HEK293T (cell line): ENCODE data around the gene HOXD4.

Experiments
- CTCF ChIA-PET: fragments of 350-600 bp; formaldehyde crosslinking; extraction: SDS; loops from one replicate; lab custom pipeline; 2021; ENCODE audit warnings: antibody characterized with exemption, inconsistent platforms; lab: Yijun Ruan, JAX
- POLR2A ChIA-PET: fragments of 350-600 bp; formaldehyde crosslinking; extraction: SDS; loops from one replicate; lab custom pipeline; 2020; ENCODE audit warnings: antibody characterized with exemption, inconsistent platforms; lab: Yijun Ruan, JAX
- DNase-seq: peaks from one replicate; pipeline ENCODE4 v3.0.0; 2012; ENCODE audit warnings: mixed read lengths; ENCODE audit errors: extremely low spot score
- ARNT ChIP-seq: fragments of 450-650 bp; IDR thresholded peaks from 2 replicates; pipeline ENCODE4 v1.6.1; 2017; ENCODE audit warnings: mild to moderate bottlenecking
- BHLHE40 ChIP-seq: fragments of 450-650 bp; IDR thresholded peaks from 2 replicates; pipeline ENCODE4 v1.6.1; 2016; ENCODE audit warnings: mild to moderate bottlenecking, moderate library complexity, borderline replicate concordance
- CTBP1 ChIP-seq: fragments of 450-650 bp; IDR thresholded peaks from 2 replicates; pipeline ENCODE4 v1.6.1; 2016; ENCODE audit warnings: borderline replicate concordance
- ELF4 ChIP-seq: fragments of 450-650 bp; IDR thresholded peaks from 2 replicates; pipeline ENCODE4 v1.6.1; 2017; ENCODE audit warnings: antibody characterized with exemption
- FOXA1 ChIP-seq: fragments of 450-650 bp; IDR thresholded peaks from 2 replicates; pipeline ENCODE4 v1.6.1; 2016; ENCODE audit warnings: mild to moderate bottlenecking
- FOXK2 ChIP-seq: fragments of 450-650 bp; IDR thresholded peaks from 2 replicates; pipeline ENCODE4 v1.6.1; 2016; ENCODE audit warnings: mild to moderate bottlenecking
- FOXM1 ChIP-seq: fragments of 450-650 bp; IDR thresholded peaks from 2 replicates; pipeline ENCODE4 v1.6.1; 2017; ENCODE audit warnings: mild to moderate bottlenecking, borderline replicate concordance
- HDGF ChIP-seq: fragments of 450-650 bp; IDR thresholded peaks from 2 replicates; pipeline ENCODE4 v1.6.1; 2017; ENCODE audit warnings: antibody characterized with exemption, borderline replicate concordance
- L3MBTL2 ChIP-seq: fragments of 450-650 bp; conservative IDR thresholded peaks from 2 replicates; pipeline ENCODE4 v1.6.1; 2016; ENCODE audit warnings: mild to moderate bottlenecking
- LEF1 ChIP-seq: fragments of 450-650 bp; IDR thresholded peaks from 2 replicates; pipeline ENCODE4 v1.6.1; 2017; ENCODE audit warnings: mild to moderate bottlenecking, borderline replicate concordance
- NFRKB ChIP-seq: fragments of 450-650 bp; IDR thresholded peaks from 2 replicates; pipeline ENCODE4 v1.6.1; 2016; ENCODE audit warnings: mild to moderate bottlenecking, moderate library complexity
- SP1 ChIP-seq: fragments of 450-650 bp; IDR thresholded peaks from 2 replicates; pipeline ENCODE4 v1.6.1; 2017
- SUZ12 ChIP-seq: fragments of 450-650 bp; IDR thresholded peaks from 2 replicates; pipeline ENCODE4 v1.6.1; 2016; ENCODE audit warnings: mild to moderate bottlenecking
- TARDBP ChIP-seq: fragments of 450-650 bp; IDR thresholded peaks from 2 replicates; pipeline ENCODE4 v1.6.1; 2016
- ZNF384 ChIP-seq: fragments of 450-650 bp; IDR thresholded peaks from 2 replicates; pipeline ENCODE4 v1.6.1; 2016
- TF ChIP-seq, protein P1 (sequence below): fragments of 450-650 bp; IDR thresholded peaks from 2 replicates; pipeline ENCODE4 v1.6.1; 2016

Gene HOXD4

DNA sequence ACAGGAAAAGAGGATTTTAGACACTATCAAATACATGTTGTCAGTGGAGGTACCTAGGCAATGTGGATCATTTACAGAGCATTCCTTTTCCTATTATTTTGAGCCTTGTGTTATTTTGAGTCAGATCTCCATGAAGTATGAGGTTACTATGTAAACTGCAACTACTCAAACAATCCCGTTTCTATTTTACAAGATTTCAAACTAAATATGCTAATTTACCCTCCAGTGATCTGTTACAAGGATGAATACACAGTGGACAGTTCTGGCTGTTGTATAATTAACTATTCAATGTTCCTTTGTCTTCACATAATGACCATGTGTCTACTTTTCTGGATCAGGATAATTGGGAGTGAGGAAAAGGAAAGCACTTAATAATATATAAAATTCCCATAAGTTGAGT lies 41.7 kb downstream of the HOXD4 start:
- POLR2A ChIA-PET = no interaction called here
- TF ChIP-seq BHLHE40 = no peak
- no peak for TF ChIP-seq NFRKB
- no peak for TF ChIP-seq CTBP1
- no peak for TF ChIP-seq FOXA1
- TF ChIP-seq L3MBTL2 = no peak
- no peak for TF ChIP-seq TARDBP
- TF ChIP-seq ELF4 = no peak
- no peak for TF ChIP-seq SP1
- TF ChIP-seq FOXK2 = no peak
- TF ChIP-seq HDGF = no peak
- TF ChIP-seq, protein P1, sequence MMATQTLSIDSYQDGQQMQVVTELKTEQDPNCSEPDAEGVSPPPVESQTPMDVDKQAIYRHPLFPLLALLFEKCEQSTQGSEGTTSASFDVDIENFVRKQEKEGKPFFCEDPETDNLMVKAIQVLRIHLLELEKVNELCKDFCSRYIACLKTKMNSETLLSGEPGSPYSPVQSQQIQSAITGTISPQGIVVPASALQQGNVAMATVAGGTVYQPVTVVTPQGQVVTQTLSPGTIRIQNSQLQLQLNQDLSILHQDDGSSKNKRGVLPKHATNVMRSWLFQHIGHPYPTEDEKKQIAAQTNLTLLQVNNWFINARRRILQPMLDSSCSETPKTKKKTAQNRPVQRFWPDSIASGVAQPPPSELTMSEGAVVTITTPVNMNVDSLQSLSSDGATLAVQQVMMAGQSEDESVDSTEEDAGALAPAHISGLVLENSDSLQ = no peak
- no peak for TF ChIP-seq ZNF384
- no peak for TF ChIP-seq LEF1
- no peak for TF ChIP-seq SUZ12
- no peak for TF ChIP-seq ARNT
- TF ChIP-seq FOXM1 = no peak
- CTCF ChIA-PET = no interaction called here
- no peak for DNase-seq

DNA sequence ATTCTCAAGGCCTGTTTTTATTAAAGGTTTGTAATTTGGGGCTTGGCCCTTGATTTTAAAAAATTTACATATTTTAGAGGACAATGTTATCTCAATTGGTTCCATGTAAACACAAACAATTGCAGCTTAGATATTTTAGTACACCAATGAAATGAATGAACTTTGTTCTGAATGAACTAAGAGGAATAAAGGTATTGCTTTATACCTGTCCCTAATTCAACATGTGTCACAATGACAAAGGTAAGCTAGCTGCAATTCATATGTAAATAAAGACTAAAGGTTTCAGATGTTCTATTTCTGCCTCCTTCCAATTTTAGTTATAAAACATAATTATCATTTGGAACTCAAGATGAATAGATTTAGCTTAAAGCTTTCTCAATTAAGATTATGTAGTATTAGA lies 48.6 kb downstream of the HOXD4 start:
- TF ChIP-seq LEF1 (no peak), TARDBP (no peak), ZNF384 (no peak), FOXM1 (no peak), NFRKB (no peak), BHLHE40 (no peak)
- TF ChIP-seq, protein P1 = no peak
- no peak for DNase-seq
- ChIA-PET POLR2A (interaction anchor here (1.1 kb wide), 1 partner anchor 12 kb away, joined by 3 read pairs; the partner anchor contains the start of gene HOXD1), CTCF (no interaction called here)

DNA sequence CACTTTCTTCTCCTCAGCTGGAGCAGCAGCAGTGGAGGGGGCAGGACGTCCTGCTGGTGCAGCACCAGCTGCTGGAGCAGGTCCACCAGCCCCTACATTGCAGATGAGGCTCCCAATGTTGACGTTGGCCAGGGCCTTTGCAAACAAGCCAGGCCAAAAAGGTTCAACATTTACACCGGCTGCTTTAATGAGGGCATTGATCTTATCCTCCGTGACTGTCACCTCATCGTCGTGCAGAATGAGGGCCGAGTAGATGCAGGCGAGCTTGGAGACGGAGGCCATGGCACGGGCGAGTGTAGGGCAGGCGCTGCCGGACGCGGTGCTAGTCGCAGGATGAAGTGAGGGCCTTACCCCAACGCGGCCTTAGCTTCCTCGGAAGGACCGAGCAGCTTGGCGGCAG lies 49.6 kb downstream of the HOXD4 start:
- no peak for TF ChIP-seq SUZ12
- TF ChIP-seq FOXM1 = no peak
- no peak for TF ChIP-seq BHLHE40
- TF ChIP-seq NFRKB = no peak
- no peak for TF ChIP-seq FOXA1
- no peak for TF ChIP-seq SP1
- TF ChIP-seq ELF4 = no peak
- CTCF ChIA-PET = no interaction called here
- DNase-seq = no peak
- POLR2A ChIA-PET = no interaction called here

DNA sequence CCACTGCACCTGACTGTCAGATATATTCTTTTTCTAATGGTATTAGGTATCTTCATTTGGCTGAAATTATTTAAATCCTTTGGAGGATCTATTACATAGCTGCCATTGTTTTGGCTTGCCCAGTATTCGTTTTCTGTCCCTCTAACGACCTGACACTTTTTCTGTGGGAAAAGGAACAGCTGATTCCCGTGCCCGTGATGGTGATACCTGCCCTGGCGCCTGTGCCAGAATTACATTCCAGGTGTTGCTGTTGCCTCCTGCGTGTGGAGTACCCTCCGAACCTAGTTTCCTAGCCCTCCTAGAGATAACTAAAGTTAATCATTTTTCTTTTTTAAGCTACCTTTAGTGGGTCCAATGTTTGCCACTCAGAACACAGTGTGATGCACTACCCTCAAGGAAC lies 51.1 kb downstream of the HOXD4 start:
- ChIA-PET POLR2A (no interaction called here), CTCF (no interaction called here)
- no peak for DNase-seq
- TF ChIP-seq CTBP1 = no peak
- no peak for TF ChIP-seq ZNF384
- no peak for TF ChIP-seq LEF1
- TF ChIP-seq NFRKB = no peak
- TF ChIP-seq SP1 = no peak
